PC-3 (cell line): Measurements from ENCODE around the gene FAM81A.

Experiments
- CTCF ChIP-seq: fragments of 300-600 bp; sonication (generic); conservative IDR thresholded peaks from 2 replicates; pipeline ENCODE4 v1.5.1; 2017; ENCODE audit warnings: antibody characterized with exemption, low read depth, mild to moderate bottlenecking, low read length
- EZH2 ChIP-seq: fragments of 300-600 bp; sonication (generic); IDR thresholded peaks from one replicate; pipeline ENCODE4 v1.6.1; 2017; ENCODE audit warnings: antibody characterized with exemption, mild to moderate bottlenecking, low read length; ENCODE audit not compliant: unreplicated experiment
- EZH2phosphoT487 ChIP-seq: fragments of 300-600 bp; sonication (generic); IDR thresholded peaks from 2 replicates; pipeline ENCODE4 v1.6.1; 2018; ENCODE audit warnings: mild to moderate bottlenecking, antibody characterized with exemption, low read length, borderline replicate concordance

- TF ChIP-seq CTCF (no peak), EZH2 (no peak), EZH2phosphoT487 (no peak)
Measured at GRCh38 chr15:59444980-59445545, 7.1 kb downstream of the FAM81A start.
